Vagina (tissue), 2 donors: Measurements from ENCODE around the gene RGS3. TPM values are rescaled to one million over a fixed set of nuclear protein-coding genes. Genes with fewer than 3 reads are reported as not detected.

Experiments
- DNase-seq, 2 donors: peaks; one replicate each; pipeline ENCODE4 v3.0.0-alpha.2; 2017; ENCODE audit errors: extremely low spot score in 2 of 2
- H3K27ac ChIP-seq: fragments of 200-600 bp; sonication (generic); one replicate; pipeline ENCODE4 v1.5.1; 2019
- H3K27me3 ChIP-seq: fragments of 200-600 bp; sonication (generic); one replicate; pipeline ENCODE4 v1.5.1; 2019
- H3K36me3 ChIP-seq, 2 donors: fragments of 200-600 bp; sonication (generic); one replicate each; pipeline ENCODE4 v1.5.1; 2017 to 2019
- H3K4me1 ChIP-seq: fragments of 200-600 bp; sonication (generic); one replicate; pipeline ENCODE4 v1.5.1; 2019
- H3K4me3 ChIP-seq, 2 donors: fragments of 200-600 bp; sonication (generic); 1 replicate in 1 of 2; 2 replicates in 1 of 2; pipeline ENCODE4 v1.5.1; 2016 to 2019
- H3K9me3 ChIP-seq: fragments of 200-600 bp; sonication (generic); one replicate; pipeline ENCODE4 v1.5.1; 2019
- POLR2A ChIP-seq, 2 donors: fragments of 450-650 bp; IDR thresholded peaks; one replicate each; pipeline ENCODE4 v1.6.1; 2017; ENCODE audit warnings: antibody characterized with exemption in 2 of 2, mild to moderate bottlenecking in 2 of 2, moderate library complexity in 2 of 2
- POLR2AphosphoS5 ChIP-seq, 2 donors: sonication (generic); formaldehyde crosslinking; IDR thresholded peaks; one replicate each; pipeline ENCODE4 v1.9.0; 2017; ENCODE audit warnings: antibody characterized with exemption in 2 of 2, mild to moderate bottlenecking in 2 of 2, low read depth in 1 of 2; ENCODE audit not compliant: insufficient read depth in 1 of 2
- intact Hi-C: fragments of 100-400 bp; cut with DNase I; formaldehyde crosslinking; loops from one replicate; pipeline ENCODE4 v1.15.1; 2023
- total RNA-seq: library from RNA; depleted of rRNA; stranded (reverse); fragments of >200 nt; gene quantifications from one replicate; pipeline ENCODE4 v1.2.3, GENCODE V29; 2016
- TF ChIP-seq, protein P1 (sequence below), 3 experiments: fragments of 450-650 bp in 2 of 3; fragments of 200-600 bp in 1 of 3; sonication (generic) in 1 of 3; IDR thresholded peaks; one replicate each; pipeline ENCODE4 v1.5.1; 2017 to 2019; ENCODE audit warnings: antibody characterized with exemption in 3 of 3, mild to moderate bottlenecking in 2 of 3, moderate library complexity in 2 of 3

RGS3 gene
- total RNA-seq, 1 donor from 2014 or later: 27.0 TPM

DNA sequence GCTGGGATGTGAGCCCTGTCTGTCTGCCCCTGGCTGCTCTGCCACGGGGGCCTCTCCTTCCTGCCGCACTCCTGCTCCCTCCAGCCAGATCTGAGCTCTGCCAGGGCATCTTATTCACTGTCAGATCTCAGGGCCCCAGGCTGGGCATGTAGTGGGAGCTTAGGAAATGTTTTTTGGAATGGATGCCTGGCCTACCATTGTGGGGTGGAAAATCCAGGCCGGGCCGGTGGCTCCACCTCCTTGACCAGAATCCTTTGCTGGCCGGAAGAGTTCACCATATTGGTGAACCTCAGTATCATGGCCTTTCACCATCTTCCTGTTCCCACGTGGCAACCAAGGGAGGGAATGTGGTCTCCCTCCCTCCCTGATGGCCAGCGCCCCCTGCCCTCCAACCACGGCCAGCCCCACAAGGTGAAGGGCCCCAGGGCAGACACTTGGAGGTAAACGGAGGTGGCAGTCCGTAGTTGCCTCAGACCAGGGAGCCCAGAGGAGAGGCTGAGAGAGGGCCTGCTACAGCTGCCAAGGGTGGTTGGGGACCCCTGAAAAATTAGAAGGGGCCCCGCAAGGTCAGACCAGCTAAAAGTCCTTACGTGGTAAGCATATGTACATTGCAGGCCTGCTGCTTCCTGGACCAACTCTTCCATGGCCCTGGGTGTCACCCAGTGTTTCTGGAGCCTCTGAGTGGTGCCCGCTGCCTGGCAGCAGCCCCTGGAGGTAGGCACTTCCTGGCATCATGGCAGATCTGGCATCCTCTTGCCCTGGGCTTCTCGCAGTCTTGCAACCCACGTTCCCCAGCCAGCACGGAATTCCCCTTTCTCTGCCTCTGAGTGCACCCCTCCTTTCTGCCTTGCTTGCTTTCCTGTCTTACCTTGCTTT, 153.3 kb downstream of the RGS3 start:
- Histone ChIP-seq H3K4me1 (peaks cover 61% of the 10 kb centered on the region), H3K27me3 (no peaks in the 10 kb centered on the region), H3K4me3 (no peak overlapping the region), H3K27ac (peak overlapping the region; percentile 84), H3K9me3 (no peaks in the 10 kb centered on the region), H3K36me3 (no peaks in the 10 kb centered on the region)
- no peak for DNase-seq
- TF ChIP-seq, protein P1, sequence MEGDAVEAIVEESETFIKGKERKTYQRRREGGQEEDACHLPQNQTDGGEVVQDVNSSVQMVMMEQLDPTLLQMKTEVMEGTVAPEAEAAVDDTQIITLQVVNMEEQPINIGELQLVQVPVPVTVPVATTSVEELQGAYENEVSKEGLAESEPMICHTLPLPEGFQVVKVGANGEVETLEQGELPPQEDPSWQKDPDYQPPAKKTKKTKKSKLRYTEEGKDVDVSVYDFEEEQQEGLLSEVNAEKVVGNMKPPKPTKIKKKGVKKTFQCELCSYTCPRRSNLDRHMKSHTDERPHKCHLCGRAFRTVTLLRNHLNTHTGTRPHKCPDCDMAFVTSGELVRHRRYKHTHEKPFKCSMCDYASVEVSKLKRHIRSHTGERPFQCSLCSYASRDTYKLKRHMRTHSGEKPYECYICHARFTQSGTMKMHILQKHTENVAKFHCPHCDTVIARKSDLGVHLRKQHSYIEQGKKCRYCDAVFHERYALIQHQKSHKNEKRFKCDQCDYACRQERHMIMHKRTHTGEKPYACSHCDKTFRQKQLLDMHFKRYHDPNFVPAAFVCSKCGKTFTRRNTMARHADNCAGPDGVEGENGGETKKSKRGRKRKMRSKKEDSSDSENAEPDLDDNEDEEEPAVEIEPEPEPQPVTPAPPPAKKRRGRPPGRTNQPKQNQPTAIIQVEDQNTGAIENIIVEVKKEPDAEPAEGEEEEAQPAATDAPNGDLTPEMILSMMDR (IDR thresholded peaks at IDR 0.05): no peak
- TF ChIP-seq POLR2AphosphoS5 (IDR thresholded peaks at IDR 0.05; ENCODE audit: insufficient read depth in 1 of 2, low read depth in 1 of 2) (no peak), POLR2A (IDR thresholded peaks at IDR 0.05) (no peak)
- intact Hi-C loops: no loop called here

- Histone ChIP-seq H3K27ac (peak overlapping the region; percentile 84), H3K27me3 (no peaks in the 10 kb centered on the region), H3K4me3 (no peak overlapping the region), H3K36me3 (no peaks in the 10 kb centered on the region), H3K9me3 (no peaks in the 10 kb centered on the region), H3K4me1 (peaks cover 64% of the 10 kb centered on the region)
- intact Hi-C loops: no loop called here
- no peak for DNase-seq
- TF ChIP-seq POLR2A (IDR thresholded peaks at IDR 0.05) (no peak), POLR2AphosphoS5 (IDR thresholded peaks at IDR 0.05; ENCODE audit: insufficient read depth in 1 of 2, low read depth in 1 of 2) (no peak)
- TF ChIP-seq, protein P1 (IDR thresholded peaks at IDR 0.05): no peak
Measured at GRCh38 chr9:113617550-113617949, 154.0 kb downstream of the RGS3 start.

- no peaks in the 10 kb centered on the region for H3K27me3 ChIP-seq
- no peaks in the 10 kb centered on the region for H3K36me3 ChIP-seq
- DNase-seq: no peak
- H3K27ac ChIP-seq: no peak overlapping the region
- peaks cover 62% of the 10 kb centered on the region for H3K4me1 ChIP-seq
- H3K9me3 ChIP-seq: no peaks in the 10 kb centered on the region
- intact Hi-C loops: no loop called here
- TF ChIP-seq POLR2AphosphoS5 (IDR thresholded peaks at IDR 0.05; ENCODE audit: insufficient read depth in 1 of 2, low read depth in 1 of 2): no peak
- no peak overlapping the region for H3K4me3 ChIP-seq
Measured at GRCh38 chr9:113618836-113619490, 155.4 kb downstream of the RGS3 start.

- Histone ChIP-seq H3K27me3 (no peaks in the 10 kb centered on the region), H3K27ac (peak overlapping the region; percentile 90), H3K4me1 (peaks cover 54% of the 10 kb centered on the region), H3K4me3 (no peak overlapping the region), H3K36me3 (no peaks in the 10 kb centered on the region), H3K9me3 (no peaks in the 10 kb centered on the region)
- TF ChIP-seq, protein P1 (IDR thresholded peaks at IDR 0.05): no peak
- TF ChIP-seq POLR2AphosphoS5 (IDR thresholded peaks at IDR 0.05; ENCODE audit: insufficient read depth in 1 of 2, low read depth in 1 of 2) (no peak), POLR2A (IDR thresholded peaks at IDR 0.05) (no peak)
- DNase-seq: no peak
- intact Hi-C loops: no loop called here
Measured at GRCh38 chr9:113619491-113620376, 156.2 kb downstream of the RGS3 start.
